DOHH2 (cell line): ENCODE results near the gene RPL39.

Experiments
- EZH2phosphoT487 ChIP-seq: fragments of 200-600 bp; sonication (generic); IDR thresholded peaks from 2 replicates; pipeline ENCODE4 v1.6.1; 2017; ENCODE audit warnings: borderline replicate concordance, mild to moderate bottlenecking, antibody characterized with exemption, low read length, moderate library complexity, mixed read lengths
- TF ChIP-seq, protein P1 (sequence below): fragments of 200-600 bp; sonication (generic); IDR thresholded peaks from one replicate; pipeline ENCODE4 v1.5.1; 2014; ENCODE audit warnings: antibody characterized with exemption, mild to moderate bottlenecking, low read depth, low read length; ENCODE audit not compliant: poor library complexity, severe bottlenecking

DNA sequence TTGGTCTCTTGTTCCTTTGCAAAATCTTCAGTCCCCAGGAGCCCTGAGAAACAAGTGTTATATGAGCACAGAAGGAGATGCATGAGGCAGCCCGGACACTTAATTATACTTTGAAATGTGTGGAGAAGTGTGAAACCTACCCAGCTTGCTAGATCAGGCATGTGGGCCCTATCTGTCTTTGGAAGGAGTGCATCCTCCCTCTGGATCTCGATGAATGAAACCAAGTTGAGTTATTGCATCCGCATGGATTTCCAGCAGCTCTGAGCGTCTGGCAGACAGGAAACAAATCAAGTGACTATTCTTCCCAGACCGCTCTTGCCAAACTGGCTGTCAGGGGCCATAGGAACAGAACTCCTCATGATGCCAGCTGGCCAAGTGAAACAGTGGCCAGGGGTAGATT lies 52.7 kb downstream of the RPL39 start:
- TF ChIP-seq, protein P1, sequence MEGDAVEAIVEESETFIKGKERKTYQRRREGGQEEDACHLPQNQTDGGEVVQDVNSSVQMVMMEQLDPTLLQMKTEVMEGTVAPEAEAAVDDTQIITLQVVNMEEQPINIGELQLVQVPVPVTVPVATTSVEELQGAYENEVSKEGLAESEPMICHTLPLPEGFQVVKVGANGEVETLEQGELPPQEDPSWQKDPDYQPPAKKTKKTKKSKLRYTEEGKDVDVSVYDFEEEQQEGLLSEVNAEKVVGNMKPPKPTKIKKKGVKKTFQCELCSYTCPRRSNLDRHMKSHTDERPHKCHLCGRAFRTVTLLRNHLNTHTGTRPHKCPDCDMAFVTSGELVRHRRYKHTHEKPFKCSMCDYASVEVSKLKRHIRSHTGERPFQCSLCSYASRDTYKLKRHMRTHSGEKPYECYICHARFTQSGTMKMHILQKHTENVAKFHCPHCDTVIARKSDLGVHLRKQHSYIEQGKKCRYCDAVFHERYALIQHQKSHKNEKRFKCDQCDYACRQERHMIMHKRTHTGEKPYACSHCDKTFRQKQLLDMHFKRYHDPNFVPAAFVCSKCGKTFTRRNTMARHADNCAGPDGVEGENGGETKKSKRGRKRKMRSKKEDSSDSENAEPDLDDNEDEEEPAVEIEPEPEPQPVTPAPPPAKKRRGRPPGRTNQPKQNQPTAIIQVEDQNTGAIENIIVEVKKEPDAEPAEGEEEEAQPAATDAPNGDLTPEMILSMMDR = no peak
- no peak for TF ChIP-seq EZH2phosphoT487
